ENCODE results near the gene RAB18. TPM values are rescaled to one million over a fixed set of nuclear protein-coding genes. Genes with fewer than 3 reads are reported as not detected.

Gene RAB18
- 100 to 1,000 TPM in 2 of 4 donors, 10 to 100 TPM in 2; 87.0 to 125 (median 102) TPM for total RNA-seq
- 10 to 100 TPM; 36.2 to 71.1 (median 70.2) TPM for polyA plus RNA-seq
- long read RNA-seq, donor 1, full-length matches to known transcripts = 54 of 61 reads
- long read RNA-seq, donor 1, partial matches to known transcripts = 0 of 61 reads
- long read RNA-seq, donor 1, other reads (novel, unspliced or antisense) = 7 of 61 reads
- long read RNA-seq, donor 2, full-length matches to known transcripts = 92 of 114 reads
- long read RNA-seq, donor 2, partial matches to known transcripts = 4 of 114 reads
- long read RNA-seq, donor 2, other reads (novel, unspliced or antisense) = 18 of 114 reads

DNA sequence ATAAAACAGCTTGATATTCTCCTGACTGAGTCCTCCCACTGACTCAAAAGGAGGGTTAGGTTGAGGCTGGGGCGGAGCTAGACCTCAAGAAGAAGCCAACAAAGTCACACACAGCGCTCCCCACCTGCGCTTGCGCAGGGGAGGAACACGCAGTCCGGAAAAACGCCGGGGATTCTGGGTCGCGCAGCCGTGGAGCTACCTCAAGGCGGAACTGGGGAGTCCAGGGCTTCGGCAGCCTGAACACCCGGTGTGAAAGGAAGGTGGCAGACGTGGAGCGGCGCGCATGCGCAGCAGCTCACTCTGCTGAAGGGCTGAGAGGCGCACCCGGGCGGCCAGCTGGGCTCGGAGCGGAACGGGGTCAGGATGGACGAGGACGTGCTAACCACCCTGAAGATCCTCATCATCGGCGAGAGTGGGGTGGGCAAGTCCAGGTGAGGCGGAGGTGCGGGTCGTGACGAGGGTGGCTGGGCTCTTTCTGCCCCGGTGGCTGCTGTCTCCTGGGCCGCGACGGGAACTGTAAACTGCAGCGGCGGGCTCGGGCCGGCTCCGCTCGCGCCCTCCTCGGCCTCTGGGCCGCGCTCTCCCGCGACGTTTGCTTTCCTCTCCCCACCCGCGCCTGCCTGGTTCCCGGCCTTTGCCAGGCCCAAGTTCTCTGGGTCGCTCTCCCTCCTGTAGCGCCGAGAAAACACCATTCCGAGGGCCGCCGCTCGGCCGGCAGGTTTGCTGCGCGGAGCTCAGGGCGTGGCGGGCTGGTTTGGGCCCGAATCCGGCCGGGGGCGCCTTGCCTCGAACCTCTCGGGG, at the start of gene RAB18:
TSS of gene RAB18 (plus strand) at position 298 of the 801 bp plus-strand sequence. CDS start at position 364, 66 bp downstream.
- DNase-seq (peak; percentile 98 to 99), ATAC-seq (peak; percentile 97 to 99 (median 98))
- H3K4me1 ChIP-seq = peaks cover 32% of the 10 kb centered on the region
- no peaks in the 10 kb centered on the region for H3K27me3 ChIP-seq (ENCODE audit: insufficient read depth in 3 of 3, low read length in 2 of 3)
- no peaks in the 10 kb centered on the region for H3K36me3 ChIP-seq (ENCODE audit: insufficient read depth in 1 of 2, low read depth in 1 of 2)
- WGBS, 3 donors = 0 to 1% (median 0%) methylated on average over 61 to 71 of the region's 71 CpGs
- H3K4me3 ChIP-seq = peak within 1 kb of the TSS; percentile 82
- intact Hi-C loops (cut with DNase I) = loop anchor here (10.0 kb wide), 1 partner anchor 259 kb away; the partner anchor contains the start of gene ACBD5 (in 2 of the 2)
- TF ChIP-seq, protein P1, sequence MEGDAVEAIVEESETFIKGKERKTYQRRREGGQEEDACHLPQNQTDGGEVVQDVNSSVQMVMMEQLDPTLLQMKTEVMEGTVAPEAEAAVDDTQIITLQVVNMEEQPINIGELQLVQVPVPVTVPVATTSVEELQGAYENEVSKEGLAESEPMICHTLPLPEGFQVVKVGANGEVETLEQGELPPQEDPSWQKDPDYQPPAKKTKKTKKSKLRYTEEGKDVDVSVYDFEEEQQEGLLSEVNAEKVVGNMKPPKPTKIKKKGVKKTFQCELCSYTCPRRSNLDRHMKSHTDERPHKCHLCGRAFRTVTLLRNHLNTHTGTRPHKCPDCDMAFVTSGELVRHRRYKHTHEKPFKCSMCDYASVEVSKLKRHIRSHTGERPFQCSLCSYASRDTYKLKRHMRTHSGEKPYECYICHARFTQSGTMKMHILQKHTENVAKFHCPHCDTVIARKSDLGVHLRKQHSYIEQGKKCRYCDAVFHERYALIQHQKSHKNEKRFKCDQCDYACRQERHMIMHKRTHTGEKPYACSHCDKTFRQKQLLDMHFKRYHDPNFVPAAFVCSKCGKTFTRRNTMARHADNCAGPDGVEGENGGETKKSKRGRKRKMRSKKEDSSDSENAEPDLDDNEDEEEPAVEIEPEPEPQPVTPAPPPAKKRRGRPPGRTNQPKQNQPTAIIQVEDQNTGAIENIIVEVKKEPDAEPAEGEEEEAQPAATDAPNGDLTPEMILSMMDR (IDR thresholded peaks at IDR 0.05) = peak; percentile 12
- H3K27ac ChIP-seq = peak within 1 kb of the TSS; percentile 91
- no peaks in the 10 kb centered on the region for H3K9me3 ChIP-seq

DNA sequence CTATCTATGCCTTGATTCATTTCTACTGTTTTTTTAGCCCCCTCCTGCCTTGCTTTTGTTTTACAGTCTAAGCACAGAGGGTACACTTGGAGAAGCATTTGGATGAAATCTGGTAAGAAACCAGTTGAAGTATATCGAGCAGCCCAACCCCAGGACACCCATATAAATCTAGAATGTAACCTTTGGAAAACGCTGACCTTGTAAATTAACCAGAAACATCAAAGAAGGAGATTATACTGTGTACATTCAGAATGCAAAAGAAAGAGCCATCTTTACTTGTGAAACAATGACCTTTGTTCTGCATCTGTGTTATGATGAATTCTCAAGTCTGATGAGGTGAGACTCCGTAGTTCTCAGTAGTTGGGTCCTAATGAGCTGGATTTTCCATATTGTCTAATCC, 49.3 kb upstream of the RAB18 start:
- ATAC-seq = no peak
- Histone ChIP-seq H3K9me3 (no peaks in the 10 kb centered on the region), H3K36me3 (ENCODE audit: insufficient read depth in 1 of 2, low read depth in 1 of 2) (no peaks in the 10 kb centered on the region), H3K27ac (no peak overlapping the region), H3K4me3 (no peak overlapping the region), H3K27me3 (ENCODE audit: insufficient read depth in 3 of 3, low read length in 2 of 3) (no peaks in the 10 kb centered on the region), H3K4me1 (no peaks in the 10 kb centered on the region)
- no peak for DNase-seq
- TF ChIP-seq, protein P1 (IDR thresholded peaks at IDR 0.05) = no peak
- WGBS, 3 donors = 73 to 83% (median 79%) methylated on average over 3 of the region's 3 CpGs
- intact Hi-C loops (cut with DNase I) = no loop called here

DNA sequence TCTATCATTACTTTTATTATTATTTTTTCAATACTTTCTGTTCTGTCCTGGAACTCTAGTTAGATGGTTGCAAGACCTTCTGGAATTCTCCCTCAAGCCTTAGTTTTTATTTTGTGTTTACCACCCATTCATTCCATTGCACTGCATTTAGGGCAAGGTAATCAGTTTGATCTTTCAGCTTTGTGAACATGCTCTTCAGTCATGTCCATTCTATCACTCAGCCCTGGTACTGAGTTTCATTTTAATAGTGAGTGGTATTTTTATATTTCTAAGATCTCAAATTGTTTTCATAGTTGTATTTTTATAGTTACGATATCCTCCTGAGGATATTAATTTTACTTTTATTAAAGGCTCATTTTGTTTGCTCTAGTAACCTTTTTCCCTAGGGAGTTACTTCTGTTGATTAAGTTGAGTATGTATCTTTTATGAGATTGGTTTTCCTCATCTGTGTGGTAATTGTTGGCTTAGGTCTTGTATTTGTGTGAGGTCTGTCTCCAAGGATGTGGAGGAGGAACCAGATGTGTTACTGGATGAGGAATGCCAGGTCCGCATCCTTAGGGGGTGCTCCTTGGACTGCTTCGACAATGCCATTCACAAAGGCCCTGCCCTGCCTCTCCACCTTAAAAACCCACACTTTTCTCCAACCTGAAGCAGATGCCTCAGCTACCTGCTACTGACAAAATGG, 46.7 kb upstream of the RAB18 start:
- Histone ChIP-seq H3K36me3 (ENCODE audit: insufficient read depth in 1 of 2, low read depth in 1 of 2) (no peaks in the 10 kb centered on the region), H3K4me3 (no peak overlapping the region), H3K9me3 (no peaks in the 10 kb centered on the region), H3K4me1 (no peaks in the 10 kb centered on the region), H3K27ac (no peak overlapping the region), H3K27me3 (ENCODE audit: insufficient read depth in 3 of 3, low read length in 2 of 3) (no peaks in the 10 kb centered on the region)
- DNase-seq (no peak), ATAC-seq (no peak)
- WGBS, 3 donors = 79 to 90% (median 83%) methylated on average over 3 of the region's 3 CpGs
- intact Hi-C loops (cut with DNase I) = no loop called here
- TF ChIP-seq, protein P1 (IDR thresholded peaks at IDR 0.05) = no peak

DNA sequence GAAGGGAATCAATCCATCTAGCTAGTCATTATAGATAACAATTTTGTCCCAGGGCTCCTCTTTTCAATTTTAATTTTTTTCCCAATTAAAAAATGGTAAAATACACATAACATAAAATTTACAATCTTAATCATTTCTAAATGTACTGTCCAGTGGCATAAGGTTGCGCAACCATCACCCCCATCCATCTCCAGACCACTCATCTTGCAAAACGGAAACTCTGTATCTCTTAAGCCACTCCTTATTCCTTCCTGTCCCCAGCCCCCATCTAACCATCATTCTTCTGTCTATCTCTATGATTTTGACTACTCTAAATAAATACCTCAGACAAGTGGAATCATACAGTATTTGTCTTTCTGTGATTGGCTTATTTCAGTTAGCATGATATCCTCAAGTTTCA, 46.1 kb upstream of the RAB18 start:
- no peak for ATAC-seq
- intact Hi-C loops (cut with DNase I) = no loop called here
- Histone ChIP-seq H3K4me1 (no peaks in the 10 kb centered on the region), H3K4me3 (no peak overlapping the region), H3K9me3 (no peaks in the 10 kb centered on the region), H3K36me3 (ENCODE audit: insufficient read depth in 1 of 2, low read depth in 1 of 2) (no peaks in the 10 kb centered on the region), H3K27ac (no peak overlapping the region), H3K27me3 (ENCODE audit: insufficient read depth in 3 of 3, low read length in 2 of 3) (no peaks in the 10 kb centered on the region)
- TF ChIP-seq, protein P1 (IDR thresholded peaks at IDR 0.05) = no peak
- DNase-seq = no peak
- WGBS, 3 donors = 24 to 37% (median 36%) methylated on average over 2 of the region's 2 CpGs

Data from psoas muscle (tissue), 8 donors.